HG03432 (cell line): Measurements from ENCODE around the gene RNF144A.
"Not testable (repeated sequence)": the region's sequence is repeated elsewhere in the genome, so short reads cannot be mapped to it uniquely, and the experiment has no call there.

Source experiments
- ATAC-seq: cut with Tn5 transposase; IDR thresholded peaks from one replicate; pipeline ENCODE4 v1.9.1; 2021; ENCODE audit warnings: mild to moderate bottlenecking, moderate library complexity; ENCODE audit not compliant: unreplicated experiment

RNF144A gene

GRCh38 chr2:6995391-6996097 lies 78.3 kb downstream of the RNF144A start:
- ATAC-seq: no peak

DNA sequence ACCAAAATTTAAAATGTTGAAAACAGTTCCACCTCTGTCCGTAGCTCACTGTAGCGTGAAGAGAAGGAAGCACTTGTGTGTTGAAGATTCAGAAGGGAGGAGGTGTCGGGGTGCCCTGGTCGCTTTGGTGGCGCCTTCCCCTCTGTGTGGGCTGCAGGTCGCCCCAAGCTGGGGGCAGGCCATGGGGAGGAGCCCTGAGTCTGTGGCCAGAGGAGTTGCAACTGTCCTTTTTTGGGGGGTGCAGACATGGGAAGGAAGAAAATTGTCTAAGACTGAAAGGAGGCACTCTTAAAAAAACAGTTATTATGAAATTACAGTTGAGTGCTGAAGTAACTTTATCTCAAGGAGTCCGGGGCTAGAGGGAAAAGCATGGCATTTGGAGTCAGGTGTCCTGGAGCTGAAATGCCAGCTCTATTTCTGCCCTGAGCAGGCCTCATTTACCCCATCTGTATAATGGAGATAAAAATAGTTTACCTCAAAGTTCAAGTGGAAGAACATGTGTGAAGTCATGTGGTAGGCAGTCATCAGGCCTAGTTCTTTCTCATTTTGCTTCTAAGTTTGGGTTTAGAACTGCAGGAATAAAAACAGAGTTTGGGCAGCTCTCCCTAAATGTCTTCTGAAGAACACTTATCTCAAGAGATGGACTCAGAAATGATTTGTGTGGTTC lies 82.1 kb downstream of the RNF144A start:
- peak; percentile 96 for ATAC-seq

DNA sequence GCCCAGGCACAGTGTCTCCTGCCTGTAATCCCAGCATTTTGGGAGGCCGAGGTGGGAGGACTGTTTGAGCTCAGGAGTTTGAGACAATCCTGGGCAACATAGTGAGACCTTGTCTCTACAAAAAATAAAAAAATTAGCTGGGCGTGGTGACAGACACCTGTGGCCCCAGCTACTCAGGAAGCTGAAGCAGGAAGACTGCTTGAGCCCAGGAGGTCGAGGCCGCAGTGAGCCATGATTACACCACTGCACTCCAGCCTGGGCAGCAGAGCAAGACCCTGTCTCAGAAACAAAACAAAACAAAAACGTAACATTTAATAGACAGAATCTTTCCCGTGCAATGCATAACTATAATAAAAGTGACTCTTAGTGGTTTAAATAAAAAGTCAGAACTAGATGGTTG lies 84.2 kb downstream of the RNF144A start:
- ATAC-seq: not testable (repeated sequence)

DNA sequence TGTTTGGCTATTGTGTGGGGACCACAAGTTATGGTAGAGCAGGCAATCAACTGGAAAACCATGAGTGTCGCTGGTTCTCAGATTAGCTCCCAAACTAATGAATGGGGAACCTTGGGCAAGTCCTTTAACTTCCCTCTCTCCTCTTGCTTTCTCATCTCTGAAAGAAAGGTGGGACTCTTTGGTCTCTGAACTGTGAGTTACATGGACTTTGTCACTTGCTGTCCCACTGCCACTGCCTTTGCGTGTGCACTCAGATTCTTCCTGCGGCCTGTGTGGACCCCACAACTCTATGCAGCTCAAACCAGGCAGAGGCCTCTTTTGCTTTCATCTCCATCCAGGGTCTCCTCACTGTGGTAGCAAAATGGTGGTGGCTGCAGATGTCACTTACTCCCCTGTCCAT lies 86.7 kb downstream of the RNF144A start:
- ATAC-seq: no peak

DNA sequence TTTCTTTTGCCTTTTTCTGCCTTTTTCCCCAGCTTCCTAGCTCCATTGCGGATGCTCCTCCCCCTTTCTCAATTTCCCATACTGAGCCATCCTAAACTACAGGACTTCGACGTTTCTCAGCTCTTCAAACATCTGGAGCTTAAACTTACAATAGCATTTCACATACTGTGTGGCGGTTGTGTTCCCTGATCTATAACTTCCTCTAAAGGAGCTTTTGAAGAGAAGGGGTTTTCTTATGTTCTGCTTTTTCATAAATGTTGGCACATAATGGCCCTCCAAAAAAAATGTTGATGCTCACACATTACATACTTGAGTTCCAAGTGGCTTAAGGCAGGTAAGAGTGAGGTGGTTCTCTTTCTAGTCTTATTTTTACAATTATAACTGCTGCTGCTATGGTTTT lies 87.4 kb downstream of the RNF144A start:
- ATAC-seq: no peak

- ATAC-seq: peak; percentile 43
Measured at GRCh38 chr2:7007488-7007845, 90.3 kb downstream of the RNF144A start.

- peak; percentile 69 for ATAC-seq
Measured at GRCh38 chr2:7007846-7008741, 90.9 kb downstream of the RNF144A start.

- ATAC-seq: no peak
Measured at GRCh38 chr2:7009207-7009911, 92.1 kb downstream of the RNF144A start.

GRCh38 chr2:7010391-7011054 lies 93.3 kb downstream of the RNF144A start:
- ATAC-seq: no peak

DNA sequence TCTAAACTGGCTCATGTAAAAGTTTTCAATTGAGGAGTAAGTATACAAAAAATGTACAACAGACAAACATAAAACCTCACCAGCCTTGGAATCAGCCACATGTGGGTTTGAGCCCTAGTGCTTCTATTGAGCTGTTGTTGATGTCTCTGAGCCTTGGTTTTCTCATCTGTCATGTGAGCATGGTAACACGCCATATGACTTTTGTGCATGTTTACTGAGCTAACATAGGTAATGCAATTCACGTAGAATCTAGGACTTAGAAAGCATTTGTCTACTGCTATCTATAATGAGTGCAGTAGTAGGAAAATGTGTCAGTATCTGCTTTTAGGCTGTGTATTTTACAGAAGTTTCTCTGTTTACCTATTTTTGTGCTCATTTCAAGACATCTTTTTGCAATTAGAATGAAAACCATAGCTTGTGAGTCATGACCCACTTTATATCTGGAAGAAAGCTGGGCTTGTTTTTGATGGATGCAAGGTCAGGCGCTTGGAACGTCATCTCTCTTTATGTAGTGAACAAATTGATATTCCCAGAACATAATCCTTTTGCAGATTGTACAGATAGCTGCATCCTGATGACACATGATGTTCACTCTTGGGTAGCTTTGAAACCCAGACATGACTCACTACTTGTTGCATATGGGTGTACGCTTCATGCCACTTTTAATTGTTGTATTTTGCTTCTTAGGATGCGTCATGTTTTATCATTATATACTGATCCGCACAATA lies 94.3 kb downstream of the RNF144A start:
- ATAC-seq: no peak

GRCh38 chr2:7012141-7012764 lies 95.0 kb downstream of the RNF144A start:
- ATAC-seq: no peak

DNA sequence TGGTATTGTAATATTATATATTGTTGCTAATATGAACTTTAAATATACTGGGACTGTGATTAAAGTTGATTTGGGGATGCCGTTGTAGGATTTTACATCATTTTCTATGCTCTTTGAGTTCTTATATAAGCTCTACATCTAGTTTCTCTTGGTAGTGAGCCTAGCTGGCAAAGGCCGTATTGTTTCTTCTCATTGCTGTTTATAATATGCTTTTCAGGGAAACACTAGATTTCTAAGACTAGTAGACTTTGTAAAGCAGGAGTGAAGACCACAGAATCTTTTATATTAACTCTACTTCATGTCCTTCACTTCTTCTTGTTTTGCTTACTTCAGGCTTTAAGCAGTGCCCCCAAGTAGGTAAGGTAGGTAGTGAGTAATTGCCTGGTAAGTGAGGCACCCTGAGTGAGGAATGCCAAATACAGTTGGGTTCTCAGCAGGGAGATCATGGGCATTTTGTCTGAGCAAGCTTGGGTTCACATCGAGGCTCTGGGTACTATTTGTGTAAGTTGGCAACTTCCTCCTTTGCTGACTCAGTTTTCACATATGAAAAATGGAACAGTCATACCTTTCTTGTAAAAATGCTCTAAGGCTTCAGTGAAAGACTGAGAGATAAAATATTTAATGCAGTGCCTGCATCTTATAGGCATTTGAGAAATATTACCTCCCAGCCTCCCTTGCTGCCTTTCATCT lies 96.4 kb downstream of the RNF144A start:
- ATAC-seq: peak; percentile 31

DNA sequence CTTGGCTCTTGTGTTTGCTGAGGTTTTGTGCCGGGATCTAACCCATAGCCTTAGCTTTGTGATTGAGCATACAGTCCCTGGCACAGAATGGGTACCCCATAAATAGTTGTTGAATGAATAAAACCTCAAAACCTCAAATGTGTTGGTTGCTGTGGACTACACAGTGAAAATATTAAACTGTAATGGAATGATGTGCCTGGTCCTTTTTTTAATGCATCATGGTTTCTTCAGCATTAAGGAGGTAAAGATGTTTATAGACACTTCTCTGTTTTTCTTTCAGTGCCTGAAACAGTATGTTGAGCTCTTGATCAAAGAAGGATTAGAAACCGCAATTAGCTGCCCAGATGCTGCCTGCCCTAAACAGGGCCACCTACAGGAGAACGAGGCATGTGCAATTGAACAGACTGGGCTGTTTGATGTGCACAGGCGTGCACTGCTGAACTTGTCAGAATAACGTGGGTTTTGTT lies 97.0 kb downstream of the RNF144A start:
- peak; percentile 84 for ATAC-seq

DNA sequence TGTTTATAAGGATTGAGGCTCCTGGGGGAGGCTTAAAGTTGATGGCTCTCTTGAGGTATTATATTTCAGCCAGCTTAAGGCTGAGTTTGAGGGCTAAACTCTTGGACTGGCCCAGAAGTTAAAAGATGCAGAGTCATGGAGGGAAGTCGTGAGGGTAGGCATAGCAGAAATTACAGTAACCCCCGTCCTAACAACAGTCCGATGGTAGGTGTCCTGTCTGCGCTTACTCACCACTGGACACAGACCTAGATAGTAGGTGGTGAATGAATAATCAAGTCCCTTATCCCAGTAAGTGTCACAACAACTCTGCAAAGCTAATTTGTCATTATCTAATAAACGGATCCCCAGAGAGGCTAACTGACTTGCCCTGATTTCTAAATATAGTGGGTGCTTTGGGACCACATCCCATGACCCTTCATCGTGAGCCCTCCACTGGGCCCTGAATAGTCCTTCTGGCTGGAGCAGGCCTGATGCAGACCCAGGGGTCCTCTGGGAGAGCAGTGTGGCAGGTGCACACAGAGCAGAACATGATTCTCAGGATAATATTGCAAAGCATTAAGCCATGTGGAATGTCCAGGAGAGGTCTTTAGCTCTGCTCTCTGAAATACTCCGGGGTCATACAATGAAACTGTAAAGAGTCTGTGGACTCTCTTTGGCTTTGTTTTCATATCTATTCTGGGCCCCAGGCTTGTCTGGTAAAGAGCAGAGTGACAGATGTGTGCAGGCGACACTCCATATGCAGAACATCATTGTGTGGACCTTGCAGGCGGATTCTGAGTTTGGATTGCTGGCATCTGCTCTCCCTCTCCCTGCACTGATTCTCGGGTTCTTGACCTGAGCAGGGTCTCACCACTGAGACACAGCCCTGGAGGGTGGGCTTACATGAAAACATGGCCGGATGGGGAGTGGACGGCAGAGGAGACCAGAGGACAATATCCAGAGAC lies 98.1 kb downstream of the RNF144A start:
- ATAC-seq: no peak

DNA sequence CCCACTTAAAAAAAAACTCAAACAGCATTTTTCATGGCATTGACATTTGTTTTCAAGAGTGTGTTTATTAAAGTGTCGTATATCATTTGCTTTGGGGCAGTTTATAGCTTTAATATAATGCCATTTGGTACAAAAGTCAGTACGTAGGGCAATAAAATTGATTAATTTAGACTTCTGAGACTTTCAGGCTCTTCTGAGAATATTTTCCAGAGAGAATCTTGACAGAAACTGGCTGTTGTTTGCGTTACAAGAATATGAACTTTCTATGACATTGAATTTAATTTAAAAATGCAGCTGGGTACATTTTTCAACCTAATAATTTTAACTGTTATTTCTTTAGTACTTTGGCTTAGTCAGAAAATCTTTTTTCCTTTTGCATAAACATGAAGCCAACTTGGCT lies 98.9 kb downstream of the RNF144A start:
- ATAC-seq: no peak

- ATAC-seq: no peak
Measured at GRCh38 chr2:7016601-7017211, 99.5 kb downstream of the RNF144A start.

GRCh38 chr2:7017671-7018281 lies 100.6 kb downstream of the RNF144A start:
- no peak for ATAC-seq
